HepG2 (cell line): ENCODE data around the gene PRKCE. TPM values are rescaled to one million over a fixed set of nuclear protein-coding genes. Genes with fewer than 3 reads are reported as not detected.
A peak's percentile ranks its signal among the peaks of the same experiment; 100 is the strongest.

Experiments used
- NFE2L1 ChIP-seq: sonication (generic); formaldehyde crosslinking; IDR thresholded peaks from 2 replicates; pipeline ENCODE4 v1.4.0; 2020; ENCODE audit warnings: missing genetic modification reagents, mild to moderate bottlenecking, borderline replicate concordance
- RBM39 ChIP-seq: fragments of 200-400 bp; formaldehyde crosslinking; IDR thresholded peaks from one replicate; pipeline ENCODE4 v1.6.1; 2018; ENCODE audit warnings: antibody characterized with exemption, mild to moderate bottlenecking, low read depth, low read length; ENCODE audit not compliant: poor library complexity, severe bottlenecking
- RELA ChIP-seq: sonication (generic); formaldehyde crosslinking; IDR thresholded peaks from 2 replicates; pipeline ENCODE4 v1.4.0; 2020; ENCODE audit warnings: missing genetic modification reagents
- TBP ChIP-seq: sonication (generic); formaldehyde crosslinking; IDR thresholded peaks from 2 replicates; pipeline ENCODE4 v1.5.0; 2020; ENCODE audit warnings: missing genetic modification reagents
- ZMYM3 ChIP-seq: sonication (generic); formaldehyde crosslinking; IDR thresholded peaks from 2 replicates; pipeline ENCODE4 v1.5.1; 2020; ENCODE audit warnings: mild to moderate bottlenecking, missing genetic modification reagents
- ZNF232 ChIP-seq: sonication (generic); formaldehyde crosslinking; IDR thresholded peaks from 2 replicates; pipeline ENCODE4 v1.4.0; 2020; ENCODE audit warnings: missing genetic modification reagents, borderline replicate concordance
- ZNF263 ChIP-seq: sonication (generic); formaldehyde crosslinking; IDR thresholded peaks from 2 replicates; pipeline ENCODE4 v1.4.0; 2020; ENCODE audit warnings: missing genetic modification reagents
- ZNF660 ChIP-seq: sonication (generic); formaldehyde crosslinking; IDR thresholded peaks from 2 replicates; pipeline ENCODE4 v1.5.1; 2020; ENCODE audit warnings: mild to moderate bottlenecking, low read depth, missing genetic modification reagents, borderline replicate concordance
- ZSCAN20 ChIP-seq: sonication (generic); formaldehyde crosslinking; IDR thresholded peaks from 2 replicates; pipeline ENCODE4 v1.4.0; 2020; ENCODE audit warnings: missing genetic modification reagents, mild to moderate bottlenecking, borderline replicate concordance
- ZSCAN25 ChIP-seq: sonication (generic); formaldehyde crosslinking; IDR thresholded peaks from 2 replicates; pipeline ENCODE4 v1.8.0; 2022; ENCODE audit warnings: mild to moderate bottlenecking, missing genetic modification reagents
- polyA plus RNA-seq, 8 experiments: library from polyadenylated mRNA; depleted of rRNA in 3 of 8; stranded (reverse) in 7 of 8; unstranded in 1 of 8; fragments of >200 nt; fragmentation: Illumina TruSeq in 4 of 8; extraction: Trizol in 4 of 8; gene quantifications; 2 replicates each; pipeline versions ENCODE4 v1.2.1 to v1.2.3, GENCODE V29; 2011 to 2016; ENCODE audit warnings: low read depth in 4 of 8, missing spikeins in 1 of 8, mixed read lengths in 1 of 8; ENCODE audit not compliant: insufficient read depth in 1 of 8
- total RNA-seq, 5 experiments: library from RNA; depleted of rRNA; stranded (reverse); fragments of >200 nt; fragmentation: Illumina TruSeq; extraction: Trizol; gene quantifications; 2 replicates each; pipeline ENCODE4 v1.2.3, GENCODE V29; 2016; ENCODE audit warnings: low read depth in 1 of 5
- TF ChIP-seq, protein P1 (sequence below): sonication (generic); formaldehyde crosslinking; IDR thresholded peaks from 2 replicates; pipeline ENCODE4 v1.5.1; 2020; ENCODE audit warnings: missing genetic modification reagents, mild to moderate bottlenecking, borderline replicate concordance
- TF ChIP-seq, protein P2 (sequence below): IDR thresholded peaks from 2 replicates; pipeline ENCODE4 v1.6.1; 2016; ENCODE audit warnings: low read depth, missing genetic modification reagents, missing compliant biosample characterization
- TF ChIP-seq, protein P3 (sequence below): sonication (generic); formaldehyde crosslinking; IDR thresholded peaks from 2 replicates; pipeline ENCODE4 v1.9.0; 2021; ENCODE audit warnings: missing genetic modification reagents, borderline replicate concordance
- TF ChIP-seq, protein P4 (sequence below): fragments of 450-650 bp; IDR thresholded peaks from 2 replicates; pipeline ENCODE4 v1.6.1; 2017; ENCODE audit warnings: mild to moderate bottlenecking
- TF ChIP-seq, protein P5 (sequence below): sonication (generic); formaldehyde crosslinking; IDR thresholded peaks from 2 replicates; pipeline ENCODE4 v1.8.1; 2022; ENCODE audit warnings: low read depth, mild to moderate bottlenecking, missing genetic modification reagents

The PRKCE gene
- total and polyA plus RNA-seq, 2 of the 13 experiments (the other 11 are each of a cell fraction or from before 2014, with no cell fraction given), result 1.0 to 3.9 TPM

DNA sequence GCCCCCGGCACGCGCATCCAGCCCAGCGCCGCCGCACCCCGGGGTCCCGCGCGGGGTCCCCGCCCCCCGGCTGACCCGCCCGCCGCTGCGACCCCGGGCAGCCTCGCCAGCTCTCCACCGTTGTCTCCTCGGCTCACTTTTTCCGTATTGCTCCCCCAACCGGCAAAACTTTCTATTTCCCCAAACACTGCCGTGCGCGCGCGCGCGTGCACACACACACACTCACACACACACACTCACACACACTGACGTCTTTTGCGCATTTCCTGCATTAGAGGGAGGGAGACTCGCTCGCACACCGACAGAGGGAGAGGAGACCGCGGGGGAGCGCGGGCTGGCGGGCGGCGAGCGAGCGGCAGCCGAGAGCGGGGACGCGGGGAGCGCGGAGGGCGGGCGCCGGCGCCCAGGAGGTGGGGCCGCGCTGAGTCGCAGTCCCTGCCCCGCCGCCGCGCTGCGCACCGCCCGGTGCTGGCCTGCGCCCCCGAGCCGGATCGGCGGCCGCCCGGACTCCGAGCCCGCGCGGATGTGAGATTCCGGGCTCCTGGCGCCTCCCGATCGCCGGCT lies 542 bp upstream of the PRKCE start (continued):
- TF ChIP-seq, protein P1, sequence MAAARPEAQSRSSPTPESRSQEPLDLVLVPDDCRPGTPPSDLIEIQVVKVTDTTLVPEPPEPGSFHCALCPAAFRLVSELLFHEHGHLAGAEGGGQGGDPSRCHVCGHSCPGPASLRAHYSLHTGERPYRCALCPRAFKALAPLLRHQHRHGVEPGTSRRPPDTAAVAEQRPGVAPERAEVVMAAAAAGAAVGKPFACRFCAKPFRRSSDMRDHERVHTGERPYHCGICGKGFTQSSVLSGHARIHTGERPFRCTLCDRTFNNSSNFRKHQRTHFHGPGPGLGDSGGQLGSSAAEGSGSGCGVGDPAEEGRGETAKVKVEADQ (CRISPR knock-in tag), result 0 out of 2 replicates have a peak, but pooled peaks have one; percentile 16
- TF ChIP-seq, protein P2, sequence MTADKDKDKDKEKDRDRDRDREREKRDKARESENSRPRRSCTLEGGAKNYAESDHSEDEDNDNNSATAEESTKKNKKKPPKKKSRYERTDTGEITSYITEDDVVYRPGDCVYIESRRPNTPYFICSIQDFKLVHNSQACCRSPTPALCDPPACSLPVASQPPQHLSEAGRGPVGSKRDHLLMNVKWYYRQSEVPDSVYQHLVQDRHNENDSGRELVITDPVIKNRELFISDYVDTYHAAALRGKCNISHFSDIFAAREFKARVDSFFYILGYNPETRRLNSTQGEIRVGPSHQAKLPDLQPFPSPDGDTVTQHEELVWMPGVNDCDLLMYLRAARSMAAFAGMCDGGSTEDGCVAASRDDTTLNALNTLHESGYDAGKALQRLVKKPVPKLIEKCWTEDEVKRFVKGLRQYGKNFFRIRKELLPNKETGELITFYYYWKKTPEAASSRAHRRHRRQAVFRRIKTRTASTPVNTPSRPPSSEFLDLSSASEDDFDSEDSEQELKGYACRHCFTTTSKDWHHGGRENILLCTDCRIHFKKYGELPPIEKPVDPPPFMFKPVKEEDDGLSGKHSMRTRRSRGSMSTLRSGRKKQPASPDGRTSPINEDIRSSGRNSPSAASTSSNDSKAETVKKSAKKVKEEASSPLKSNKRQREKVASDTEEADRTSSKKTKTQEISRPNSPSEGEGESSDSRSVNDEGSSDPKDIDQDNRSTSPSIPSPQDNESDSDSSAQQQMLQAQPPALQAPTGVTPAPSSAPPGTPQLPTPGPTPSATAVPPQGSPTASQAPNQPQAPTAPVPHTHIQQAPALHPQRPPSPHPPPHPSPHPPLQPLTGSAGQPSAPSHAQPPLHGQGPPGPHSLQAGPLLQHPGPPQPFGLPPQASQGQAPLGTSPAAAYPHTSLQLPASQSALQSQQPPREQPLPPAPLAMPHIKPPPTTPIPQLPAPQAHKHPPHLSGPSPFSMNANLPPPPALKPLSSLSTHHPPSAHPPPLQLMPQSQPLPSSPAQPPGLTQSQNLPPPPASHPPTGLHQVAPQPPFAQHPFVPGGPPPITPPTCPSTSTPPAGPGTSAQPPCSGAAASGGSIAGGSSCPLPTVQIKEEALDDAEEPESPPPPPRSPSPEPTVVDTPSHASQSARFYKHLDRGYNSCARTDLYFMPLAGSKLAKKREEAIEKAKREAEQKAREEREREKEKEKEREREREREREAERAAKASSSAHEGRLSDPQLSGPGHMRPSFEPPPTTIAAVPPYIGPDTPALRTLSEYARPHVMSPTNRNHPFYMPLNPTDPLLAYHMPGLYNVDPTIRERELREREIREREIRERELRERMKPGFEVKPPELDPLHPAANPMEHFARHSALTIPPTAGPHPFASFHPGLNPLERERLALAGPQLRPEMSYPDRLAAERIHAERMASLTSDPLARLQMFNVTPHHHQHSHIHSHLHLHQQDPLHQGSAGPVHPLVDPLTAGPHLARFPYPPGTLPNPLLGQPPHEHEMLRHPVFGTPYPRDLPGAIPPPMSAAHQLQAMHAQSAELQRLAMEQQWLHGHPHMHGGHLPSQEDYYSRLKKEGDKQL (CRISPR knock-in tag), result peak; percentile 67; the same call in 1 of the 2 replicates
- TF ChIP-seq ZNF660 (no peak), TBP (CRISPR knock-in tag) (no peak), ZMYM3 (CRISPR knock-in tag) (peak; percentile 78), ZSCAN25 (CRISPR knock-in tag) (no peak), ZNF263 (CRISPR knock-in tag) (0 out of 2 replicates have a peak, but pooled peaks have one; percentile 37), RELA (CRISPR knock-in tag) (no peak), RBM39 (no peak), NFE2L1 (CRISPR knock-in tag) (no peak), ZNF232 (CRISPR knock-in tag) (no peak; the same call in 1 of the 2 replicates), ZSCAN20 (CRISPR knock-in tag) (peak; percentile 60; the same call in 1 of the 2 replicates)
- TF ChIP-seq, protein P3, sequence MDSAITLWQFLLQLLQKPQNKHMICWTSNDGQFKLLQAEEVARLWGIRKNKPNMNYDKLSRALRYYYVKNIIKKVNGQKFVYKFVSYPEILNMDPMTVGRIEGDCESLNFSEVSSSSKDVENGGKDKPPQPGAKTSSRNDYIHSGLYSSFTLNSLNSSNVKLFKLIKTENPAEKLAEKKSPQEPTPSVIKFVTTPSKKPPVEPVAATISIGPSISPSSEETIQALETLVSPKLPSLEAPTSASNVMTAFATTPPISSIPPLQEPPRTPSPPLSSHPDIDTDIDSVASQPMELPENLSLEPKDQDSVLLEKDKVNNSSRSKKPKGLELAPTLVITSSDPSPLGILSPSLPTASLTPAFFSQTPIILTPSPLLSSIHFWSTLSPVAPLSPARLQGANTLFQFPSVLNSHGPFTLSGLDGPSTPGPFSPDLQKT (CRISPR knock-in tag), result no peak
- TF ChIP-seq, protein P4, sequence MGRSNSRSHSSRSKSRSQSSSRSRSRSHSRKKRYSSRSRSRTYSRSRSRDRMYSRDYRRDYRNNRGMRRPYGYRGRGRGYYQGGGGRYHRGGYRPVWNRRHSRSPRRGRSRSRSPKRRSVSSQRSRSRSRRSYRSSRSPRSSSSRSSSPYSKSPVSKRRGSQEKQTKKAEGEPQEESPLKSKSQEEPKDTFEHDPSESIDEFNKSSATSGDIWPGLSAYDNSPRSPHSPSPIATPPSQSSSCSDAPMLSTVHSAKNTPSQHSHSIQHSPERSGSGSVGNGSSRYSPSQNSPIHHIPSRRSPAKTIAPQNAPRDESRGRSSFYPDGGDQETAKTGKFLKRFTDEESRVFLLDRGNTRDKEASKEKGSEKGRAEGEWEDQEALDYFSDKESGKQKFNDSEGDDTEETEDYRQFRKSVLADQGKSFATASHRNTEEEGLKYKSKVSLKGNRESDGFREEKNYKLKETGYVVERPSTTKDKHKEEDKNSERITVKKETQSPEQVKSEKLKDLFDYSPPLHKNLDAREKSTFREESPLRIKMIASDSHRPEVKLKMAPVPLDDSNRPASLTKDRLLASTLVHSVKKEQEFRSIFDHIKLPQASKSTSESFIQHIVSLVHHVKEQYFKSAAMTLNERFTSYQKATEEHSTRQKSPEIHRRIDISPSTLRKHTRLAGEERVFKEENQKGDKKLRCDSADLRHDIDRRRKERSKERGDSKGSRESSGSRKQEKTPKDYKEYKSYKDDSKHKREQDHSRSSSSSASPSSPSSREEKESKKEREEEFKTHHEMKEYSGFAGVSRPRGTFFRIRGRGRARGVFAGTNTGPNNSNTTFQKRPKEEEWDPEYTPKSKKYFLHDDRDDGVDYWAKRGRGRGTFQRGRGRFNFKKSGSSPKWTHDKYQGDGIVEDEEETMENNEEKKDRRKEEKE, result no peak
- TF ChIP-seq, protein P5, sequence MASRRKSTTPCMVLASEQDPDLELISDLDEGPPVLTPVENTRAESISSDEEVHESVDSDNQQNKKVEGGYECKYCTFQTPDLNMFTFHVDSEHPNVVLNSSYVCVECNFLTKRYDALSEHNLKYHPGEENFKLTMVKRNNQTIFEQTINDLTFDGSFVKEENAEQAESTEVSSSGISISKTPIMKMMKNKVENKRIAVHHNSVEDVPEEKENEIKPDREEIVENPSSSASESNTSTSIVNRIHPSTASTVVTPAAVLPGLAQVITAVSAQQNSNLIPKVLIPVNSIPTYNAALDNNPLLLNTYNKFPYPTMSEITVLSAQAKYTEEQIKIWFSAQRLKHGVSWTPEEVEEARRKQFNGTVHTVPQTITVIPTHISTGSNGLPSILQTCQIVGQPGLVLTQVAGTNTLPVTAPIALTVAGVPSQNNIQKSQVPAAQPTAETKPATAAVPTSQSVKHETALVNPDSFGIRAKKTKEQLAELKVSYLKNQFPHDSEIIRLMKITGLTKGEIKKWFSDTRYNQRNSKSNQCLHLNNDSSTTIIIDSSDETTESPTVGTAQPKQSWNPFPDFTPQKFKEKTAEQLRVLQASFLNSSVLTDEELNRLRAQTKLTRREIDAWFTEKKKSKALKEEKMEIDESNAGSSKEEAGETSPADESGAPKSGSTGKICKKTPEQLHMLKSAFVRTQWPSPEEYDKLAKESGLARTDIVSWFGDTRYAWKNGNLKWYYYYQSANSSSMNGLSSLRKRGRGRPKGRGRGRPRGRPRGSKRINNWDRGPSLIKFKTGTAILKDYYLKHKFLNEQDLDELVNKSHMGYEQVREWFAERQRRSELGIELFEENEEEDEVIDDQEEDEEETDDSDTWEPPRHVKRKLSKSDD (CRISPR knock-in tag), result peak; percentile 80; the same call in 1 of the 2 replicates
